ENCODE data around the gene HCK.

HCK gene

DNA sequence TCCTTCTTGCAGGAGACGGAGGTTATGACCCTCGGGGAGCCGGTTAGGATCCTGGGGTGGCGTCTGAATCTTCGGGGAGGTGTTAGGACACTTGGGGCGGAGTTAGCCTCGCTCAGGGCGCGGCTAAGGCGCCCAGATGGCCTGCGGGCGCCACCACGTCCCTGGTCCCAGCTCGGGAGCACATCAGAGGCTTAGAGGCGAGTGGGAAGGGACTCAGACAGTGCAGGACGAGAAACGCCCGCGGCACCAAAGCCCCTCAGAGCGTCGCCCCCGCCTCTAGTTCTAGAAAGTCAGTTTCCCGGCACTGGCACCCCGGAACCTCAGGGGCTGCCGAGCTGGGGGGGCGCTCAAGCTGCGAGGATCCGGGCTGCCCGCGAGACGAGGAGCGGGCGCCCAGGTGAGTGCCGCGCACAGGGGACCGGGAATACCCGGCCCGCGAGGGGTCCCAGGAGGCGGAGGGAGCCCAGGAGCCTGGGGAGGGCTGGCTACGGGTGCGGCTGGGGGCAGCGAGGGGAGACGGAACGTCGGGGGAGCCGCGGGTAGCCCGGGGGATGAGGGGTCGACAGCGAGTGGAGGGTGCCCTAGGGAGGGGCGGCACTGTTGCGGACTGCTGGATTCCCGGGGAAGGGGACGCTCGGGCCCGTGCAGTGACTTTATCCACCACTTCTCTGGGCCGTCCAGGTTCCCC lies at the start of gene HCK:
HCK (plus strand) TSS at position 153 of the 688 bp plus-strand sequence.
- no peak for DNase-seq (ENCODE audit: low read depth, low spot score)
- no peak within 1 kb of the TSS for H3K27ac ChIP-seq

DNA sequence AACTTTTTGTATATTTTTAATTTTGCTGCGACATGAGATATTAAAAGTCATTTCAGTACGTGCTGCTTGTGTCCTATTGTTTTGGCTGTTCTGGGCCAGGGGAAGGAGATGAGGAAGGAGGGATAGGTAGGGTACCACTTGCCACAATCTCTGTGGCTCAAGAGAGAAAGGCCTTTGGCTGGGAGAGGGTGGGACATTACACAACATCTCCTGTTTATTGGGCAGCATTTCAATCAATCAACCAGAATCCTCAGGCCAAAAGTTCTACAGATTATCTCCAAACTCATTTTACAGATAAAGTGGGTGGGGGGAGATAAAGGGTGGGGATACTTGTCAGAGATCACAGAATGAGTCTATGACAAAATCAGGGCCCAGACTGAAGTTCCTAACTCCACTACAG lies 48.7 kb upstream of the HCK start:
- no peak overlapping the region for H3K27ac ChIP-seq
- no peak for DNase-seq (ENCODE audit: low read depth, low spot score)

GRCh38 chr20:32004963-32005362 lies 47.1 kb upstream of the HCK start:
- H3K27ac ChIP-seq = no peak overlapping the region
- DNase-seq (ENCODE audit: low read depth, low spot score) = no peak

DNA sequence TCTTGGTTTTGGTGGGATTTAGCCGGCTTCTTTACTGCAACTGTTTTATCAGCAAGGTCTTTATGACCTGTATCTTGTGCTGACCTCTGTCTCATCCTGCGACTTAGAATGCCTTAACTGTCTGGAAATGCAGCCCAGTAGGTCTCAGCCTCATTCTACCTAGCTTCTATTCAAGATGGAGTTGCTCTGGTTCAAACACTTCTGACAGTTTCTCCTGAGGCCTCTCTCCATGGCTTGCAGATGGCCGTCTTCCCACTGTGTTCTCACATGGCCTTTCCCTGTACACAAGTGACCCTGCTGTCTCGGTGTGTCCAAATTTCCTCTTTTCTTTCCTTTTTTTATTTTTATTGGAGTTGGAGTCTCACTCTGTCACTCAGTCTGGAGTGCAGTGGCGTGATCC lies 46.0 kb upstream of the HCK start:
- DNase-seq (ENCODE audit: low read depth, low spot score) = no peak

DNA sequence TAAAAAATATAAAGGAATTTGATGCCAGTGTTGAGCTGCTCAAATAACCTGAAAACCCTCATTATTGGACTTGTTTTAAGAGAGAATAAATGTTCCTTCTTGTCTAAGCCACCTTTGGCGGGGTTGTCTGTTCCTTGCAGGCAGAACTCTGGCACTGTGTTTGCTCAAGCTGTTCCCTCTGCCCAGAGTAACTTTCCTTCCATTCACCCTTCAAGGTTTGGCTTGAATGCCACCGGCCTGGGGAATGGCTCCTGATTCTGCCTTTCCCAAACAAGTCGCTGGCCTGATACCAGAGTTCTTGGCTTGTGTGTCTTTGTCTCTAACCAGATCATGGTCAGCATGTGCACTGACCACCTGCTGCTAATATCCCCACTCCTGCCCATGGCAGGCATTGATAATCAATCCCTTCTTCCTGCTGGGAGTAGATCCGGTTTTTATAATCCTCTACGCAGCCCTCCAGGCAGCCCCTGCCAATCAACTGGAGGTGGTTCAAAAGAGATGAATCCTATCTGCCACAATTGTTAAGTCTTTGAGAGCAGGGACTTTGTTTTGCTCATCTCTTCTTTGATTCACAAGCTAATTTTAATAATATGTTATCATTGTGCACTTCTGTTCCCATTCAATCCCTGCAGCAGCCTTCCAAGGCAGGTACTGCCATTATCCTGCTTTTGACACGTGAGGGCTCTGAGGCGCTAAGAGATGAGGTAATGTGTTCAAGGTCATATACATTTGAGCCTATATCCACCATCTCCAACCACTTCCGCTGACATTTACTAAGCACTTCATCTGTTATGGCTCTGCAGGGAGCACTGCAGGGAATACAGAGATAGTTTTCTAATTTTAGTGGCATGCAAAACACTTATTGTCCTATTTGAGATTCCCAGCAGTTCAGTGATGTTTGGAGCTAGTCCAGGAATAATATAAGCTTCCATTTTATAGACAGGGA lies 44.9 kb upstream of the HCK start:
- no peak overlapping the region for H3K27ac ChIP-seq
- DNase-seq (ENCODE audit: low read depth, low spot score) = no peak

More for the DNA sequence above, 46.0 kb upstream of the HCK start:
- no peak overlapping the region for H3K27ac ChIP-seq

GRCh38 chr20:32007787-32008616 lies 44.0 kb upstream of the HCK start:
- no peak overlapping the region for H3K27ac ChIP-seq
- DNase-seq (ENCODE audit: low read depth, low spot score) = no peak

- H3K27ac ChIP-seq = no peak overlapping the region
- no peak for DNase-seq (ENCODE audit: low read depth, low spot score)
Measured at GRCh38 chr20:32009564-32009963, 42.5 kb upstream of the HCK start.

DNA sequence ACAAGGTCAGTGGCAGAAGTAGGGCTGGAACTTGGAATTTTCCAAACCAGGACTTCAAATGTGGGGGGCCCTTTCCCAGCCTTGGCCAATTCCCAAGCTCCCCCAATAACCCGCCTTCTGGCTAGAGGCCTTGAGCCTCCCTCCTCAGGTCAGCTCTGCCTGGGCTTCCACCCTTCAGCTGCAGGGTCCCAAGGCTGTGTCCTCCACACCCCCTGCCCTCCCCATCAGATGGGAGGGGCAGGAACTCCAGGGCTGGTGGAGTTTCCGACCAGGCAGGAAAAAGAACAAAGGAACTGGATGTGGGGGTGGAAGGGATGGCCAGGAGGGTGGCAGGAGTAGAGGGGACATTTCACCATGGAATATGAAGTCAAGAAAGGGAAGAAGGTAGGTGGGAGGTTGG lies 41.9 kb upstream of the HCK start, which contains the start of gene CCM2L:
CCM2L (plus strand) TSS at position 338 of the 400 bp plus-strand sequence; CDS start at position 355, 17 bp downstream.
- DNase-seq (ENCODE audit: low read depth, low spot score) = no peak
- H3K27ac ChIP-seq = no peak within 1 kb of the TSS

GRCh38 chr20:32010666-32011065 lies 41.4 kb upstream of the HCK start:
- no peak for DNase-seq (ENCODE audit: low read depth, low spot score)
- no peak overlapping the region for H3K27ac ChIP-seq

GRCh38 chr20:32012159-32012688 lies 39.8 kb upstream of the HCK start:
- no peak for DNase-seq (ENCODE audit: low read depth, low spot score)
- H3K27ac ChIP-seq = no peak overlapping the region

DNA sequence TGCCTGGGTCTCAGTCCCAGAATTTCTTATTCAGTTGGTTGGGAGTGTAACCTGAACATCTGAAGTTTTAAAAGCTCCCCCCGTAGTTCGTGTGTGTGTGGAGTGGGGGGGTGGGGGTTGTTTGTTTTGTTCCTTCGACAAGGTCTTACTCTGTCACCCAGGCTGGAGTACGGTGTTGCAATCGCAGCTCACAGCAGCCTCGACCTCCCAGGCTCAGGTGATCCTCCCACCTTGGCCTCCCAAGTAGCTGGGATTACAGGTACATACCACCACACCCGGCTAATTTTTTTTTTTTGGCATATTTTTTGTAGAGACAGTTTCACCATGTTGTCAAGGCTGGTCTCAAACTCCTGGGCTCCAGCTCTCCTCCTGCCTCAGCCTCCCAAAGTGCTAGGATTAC lies 38.7 kb upstream of the HCK start:
- DNase-seq (ENCODE audit: low read depth, low spot score) = no peak
- no peak overlapping the region for H3K27ac ChIP-seq

DNA sequence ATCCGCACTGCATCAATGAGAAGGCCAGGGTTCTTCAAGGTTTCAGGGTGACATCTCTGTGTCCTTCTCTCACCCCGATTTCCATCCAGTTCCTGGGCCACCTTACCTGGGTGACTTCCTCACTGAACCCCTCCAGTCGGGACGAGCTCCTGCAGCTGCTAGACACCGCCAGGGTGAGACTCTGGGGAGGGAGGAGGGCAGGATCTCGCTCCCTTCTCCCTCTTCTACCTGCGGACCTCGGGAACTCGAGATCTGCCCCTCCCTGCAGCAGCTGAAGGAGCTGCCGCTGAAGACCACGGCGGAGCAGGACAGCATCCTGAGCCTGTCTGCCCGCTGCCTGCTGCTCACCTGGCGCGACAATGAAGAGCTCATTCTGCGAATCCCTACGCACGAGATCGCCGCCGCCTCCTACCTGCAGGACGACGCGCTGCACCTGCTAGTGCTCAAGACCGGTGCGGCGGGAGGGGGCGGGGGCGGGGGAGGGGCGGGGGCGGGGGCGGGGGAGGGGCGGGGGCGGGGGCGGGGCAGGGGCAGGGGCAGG lies 34.3 kb upstream of the HCK start:
- H3K27ac ChIP-seq = no peak overlapping the region
- no peak for DNase-seq (ENCODE audit: low read depth, low spot score)

- no peak overlapping the region for H3K27ac ChIP-seq
- DNase-seq (ENCODE audit: low read depth, low spot score) = no peak
Measured at GRCh38 chr20:32018269-32019155, 33.5 kb upstream of the HCK start.

DNA sequence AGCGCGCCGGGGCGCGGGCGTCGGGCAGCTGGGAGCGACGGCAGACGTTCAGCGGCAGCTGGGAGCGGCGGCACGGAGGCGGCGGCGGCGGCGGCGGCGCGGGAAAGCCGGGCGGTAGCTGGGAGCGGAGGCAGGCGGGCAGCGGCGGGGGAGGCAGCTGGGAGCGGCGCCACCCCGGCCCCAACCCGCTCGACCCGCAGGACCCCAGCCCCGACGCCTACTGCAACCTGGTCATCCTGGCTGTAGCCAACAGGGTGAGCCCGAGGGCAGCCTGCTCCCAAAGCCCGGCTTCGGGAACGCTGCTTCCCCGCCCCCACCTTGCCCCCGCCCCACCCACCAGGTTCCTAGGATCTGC lies 32.9 kb upstream of the HCK start:
- DNase-seq (ENCODE audit: low read depth, low spot score) = no peak

DNA sequence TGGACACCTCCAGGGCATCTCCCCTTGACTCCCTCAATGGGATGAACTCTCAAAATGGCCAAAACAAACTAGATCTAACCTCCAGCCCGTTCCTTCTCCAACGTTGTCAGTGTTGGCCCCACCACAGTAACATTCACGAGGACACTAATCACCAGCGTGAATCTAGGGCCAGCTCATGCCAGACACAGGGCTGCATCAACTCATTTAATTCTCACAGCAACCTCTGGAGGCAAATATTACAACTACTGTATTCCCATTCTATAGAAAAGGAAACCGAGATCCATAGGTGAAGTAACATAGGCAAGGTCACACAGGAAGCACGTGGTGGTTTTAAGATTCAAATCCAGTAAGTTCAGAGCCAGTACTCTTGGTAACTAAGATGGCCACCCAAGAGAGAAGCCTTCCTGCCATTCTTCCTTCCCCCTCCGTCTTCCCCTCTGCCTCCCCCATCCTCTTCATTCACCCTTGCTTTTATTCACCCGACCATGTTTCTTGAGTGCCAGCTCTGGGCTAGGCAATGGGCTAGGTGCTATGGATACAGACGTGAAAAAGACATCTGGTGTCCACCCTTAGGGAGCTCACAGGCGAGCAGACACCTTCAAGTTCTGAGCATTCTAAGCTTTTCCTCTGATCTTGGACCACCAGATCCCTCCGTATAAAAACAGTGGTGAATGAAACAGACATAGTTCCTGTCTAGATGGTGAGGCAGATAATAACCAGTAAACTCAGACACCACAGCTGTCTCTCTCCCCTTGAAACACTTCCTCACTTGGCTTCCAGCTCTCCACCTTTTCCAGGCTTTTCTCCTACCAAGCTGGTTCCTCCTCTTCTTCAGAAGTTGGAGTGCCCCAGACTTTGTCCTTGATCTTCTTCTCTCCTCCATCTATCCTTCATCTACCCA lies 32.2 kb upstream of the HCK start:
- DNase-seq (ENCODE audit: low read depth, low spot score) = no peak
- H3K27ac ChIP-seq = no peak overlapping the region

More for the DNA sequence above, 32.9 kb upstream of the HCK start:
- H3K27ac ChIP-seq = no peak overlapping the region

GRCh38 chr20:32021091-32021490 lies 31.0 kb upstream of the HCK start:
- no peak overlapping the region for H3K27ac ChIP-seq
- DNase-seq (ENCODE audit: low read depth, low spot score) = no peak

GRCh38 chr20:32024683-32025295 lies 27.3 kb upstream of the HCK start:
- H3K27ac ChIP-seq = no peak overlapping the region
- DNase-seq (ENCODE audit: low read depth, low spot score) = no peak

DNA sequence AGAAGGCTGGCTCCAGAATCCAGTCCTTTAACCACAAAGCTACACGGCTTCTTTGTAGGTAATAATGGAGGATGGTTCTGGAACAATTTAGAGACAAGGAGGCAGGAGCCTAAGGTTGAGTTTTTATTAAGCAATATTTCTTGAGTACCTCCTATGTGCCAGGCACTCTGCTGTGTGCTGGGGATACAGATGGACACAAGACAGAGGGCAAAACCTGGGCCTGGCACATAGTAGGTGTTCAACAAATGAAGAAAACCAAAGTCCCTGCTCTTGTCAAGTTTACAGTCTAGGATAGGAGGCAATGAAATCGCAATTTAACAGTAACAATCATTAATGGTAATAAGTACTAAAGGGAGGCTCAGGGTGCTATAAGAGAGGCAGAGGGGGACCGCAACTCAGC lies 24.4 kb upstream of the HCK start:
- no peak overlapping the region for H3K27ac ChIP-seq
- DNase-seq (ENCODE audit: low read depth, low spot score) = no peak

All from epithelial cell of prostate (primary cell).